ENCODE data around the gene TSPAN1.

DNA sequence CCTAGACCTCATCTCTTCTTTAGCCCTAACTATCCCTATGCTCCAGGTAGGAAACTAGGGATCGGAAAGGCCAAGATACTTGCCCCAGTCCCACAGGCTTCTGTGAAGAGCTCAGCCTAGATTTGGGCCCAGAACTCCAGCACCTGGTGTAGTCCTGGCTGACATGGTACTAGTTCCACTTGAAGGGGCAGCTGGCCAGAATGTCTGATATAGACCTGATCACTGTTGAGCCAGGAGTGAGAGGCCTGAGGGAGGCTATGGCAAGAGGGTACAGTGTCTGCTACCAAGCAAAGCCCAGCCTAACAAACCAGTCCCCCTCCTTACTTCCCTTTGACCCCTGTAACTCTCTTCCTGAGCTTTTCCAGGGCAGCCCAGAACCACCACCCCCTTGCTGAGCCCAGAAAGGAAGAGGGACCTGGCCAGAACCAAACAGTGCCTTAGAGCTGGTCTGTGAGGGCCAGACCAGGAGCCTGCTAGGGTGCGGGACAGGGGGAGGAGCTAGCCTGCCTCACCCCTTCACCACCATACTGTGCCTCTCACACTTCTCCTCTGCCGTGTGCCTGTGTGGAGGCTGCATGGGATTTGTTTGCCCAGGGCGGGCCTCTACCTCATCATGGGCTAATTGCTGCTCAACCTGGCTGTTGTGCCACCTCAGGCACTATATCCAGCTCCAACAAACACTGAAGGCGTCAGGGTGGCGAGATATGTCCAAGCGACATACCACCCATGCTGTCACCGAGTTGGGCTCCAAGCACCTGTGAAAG lies 12.4 kb downstream of the TSPAN1 start:
- TF ChIP-seq TAF1 (IDR thresholded peaks at IDR 0.05; ENCODE audit: borderline replicate concordance, low read depth, low read length): no peak
- TF ChIP-seq CTCF (IDR thresholded peaks at IDR 0.05): no peak
- TF ChIP-seq SIN3A (IDR thresholded peaks at IDR 0.05; ENCODE audit: borderline replicate concordance, low read depth, low read length): no peak
